ENCODE measurements around the gene ATP5PB.

DNA sequence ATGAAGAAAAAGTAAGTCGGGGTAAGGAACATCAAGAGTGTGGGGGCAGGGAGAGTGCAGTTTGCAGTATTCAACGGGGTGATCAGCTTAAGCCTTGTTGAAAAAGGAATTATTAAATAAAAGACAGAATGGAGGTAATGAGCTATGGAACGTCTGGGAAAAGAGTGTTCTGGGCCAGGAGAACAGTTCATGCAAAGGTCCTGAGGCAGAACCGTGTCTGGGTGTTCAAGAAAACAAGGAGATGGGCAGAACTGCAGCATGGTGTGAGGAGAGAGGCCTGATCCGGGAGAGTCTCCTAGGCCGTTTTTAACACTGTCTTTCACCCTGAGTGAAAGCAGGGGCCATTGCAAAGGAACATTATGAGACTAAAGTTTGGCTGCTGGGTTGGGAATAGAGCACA, 42.0 kb upstream of the ATP5PB start:
- TF ChIP-seq, protein P1, sequence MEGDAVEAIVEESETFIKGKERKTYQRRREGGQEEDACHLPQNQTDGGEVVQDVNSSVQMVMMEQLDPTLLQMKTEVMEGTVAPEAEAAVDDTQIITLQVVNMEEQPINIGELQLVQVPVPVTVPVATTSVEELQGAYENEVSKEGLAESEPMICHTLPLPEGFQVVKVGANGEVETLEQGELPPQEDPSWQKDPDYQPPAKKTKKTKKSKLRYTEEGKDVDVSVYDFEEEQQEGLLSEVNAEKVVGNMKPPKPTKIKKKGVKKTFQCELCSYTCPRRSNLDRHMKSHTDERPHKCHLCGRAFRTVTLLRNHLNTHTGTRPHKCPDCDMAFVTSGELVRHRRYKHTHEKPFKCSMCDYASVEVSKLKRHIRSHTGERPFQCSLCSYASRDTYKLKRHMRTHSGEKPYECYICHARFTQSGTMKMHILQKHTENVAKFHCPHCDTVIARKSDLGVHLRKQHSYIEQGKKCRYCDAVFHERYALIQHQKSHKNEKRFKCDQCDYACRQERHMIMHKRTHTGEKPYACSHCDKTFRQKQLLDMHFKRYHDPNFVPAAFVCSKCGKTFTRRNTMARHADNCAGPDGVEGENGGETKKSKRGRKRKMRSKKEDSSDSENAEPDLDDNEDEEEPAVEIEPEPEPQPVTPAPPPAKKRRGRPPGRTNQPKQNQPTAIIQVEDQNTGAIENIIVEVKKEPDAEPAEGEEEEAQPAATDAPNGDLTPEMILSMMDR (IDR thresholded peaks at IDR 0.05; ENCODE audit: low read depth, low read length) = no peak
- no peak for TF ChIP-seq POLR2A (IDR thresholded peaks at IDR 0.05; ENCODE audit: extremely low read depth, insufficient read length)
- TF ChIP-seq, protein P2, sequence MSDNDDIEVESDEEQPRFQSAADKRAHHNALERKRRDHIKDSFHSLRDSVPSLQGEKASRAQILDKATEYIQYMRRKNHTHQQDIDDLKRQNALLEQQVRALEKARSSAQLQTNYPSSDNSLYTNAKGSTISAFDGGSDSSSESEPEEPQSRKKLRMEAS (IDR thresholded peaks at IDR 0.05; ENCODE audit: low read depth, low read length) = no peak

All from NB4 (cell line).